Testis (tissue), 2 donors: Measurements from ENCODE around the gene EDIL3.

Experiments used
- POLR2A ChIP-seq: fragments of 450-650 bp; IDR thresholded peaks from one replicate; pipeline ENCODE4 v1.6.1; 2017; ENCODE audit warnings: antibody characterized with exemption, mild to moderate bottlenecking, moderate library complexity
- TF ChIP-seq, protein P1 (sequence below), 3 experiments: fragments of 450-650 bp in 2 of 3; fragments of 200-600 bp in 1 of 3; sonication (generic) in 1 of 3; IDR thresholded peaks; one replicate each; pipeline ENCODE4 v1.5.1; 2016 to 2019; ENCODE audit warnings: antibody characterized with exemption in 3 of 3, mild to moderate bottlenecking in 2 of 3, moderate library complexity in 1 of 3

DNA sequence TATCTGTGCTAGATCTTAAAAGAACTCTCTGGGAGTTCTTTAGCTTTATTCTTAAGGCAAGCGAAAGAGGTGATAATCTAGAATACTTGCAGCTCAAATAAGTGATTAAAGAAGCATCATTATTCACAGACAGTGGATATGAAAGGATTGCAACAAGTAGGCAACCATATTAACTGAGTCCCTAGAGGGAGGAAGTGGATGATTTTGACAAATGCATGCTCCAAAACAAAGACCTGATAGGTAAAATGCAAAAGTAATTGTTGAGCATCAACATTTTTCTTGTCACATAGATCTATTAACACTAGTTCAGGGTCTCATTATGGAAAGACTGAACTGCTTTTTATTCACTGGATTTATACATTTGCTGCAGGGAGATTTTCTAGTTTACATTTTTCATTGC lies 109.1 kb downstream of the EDIL3 start:
- TF ChIP-seq, protein P1, sequence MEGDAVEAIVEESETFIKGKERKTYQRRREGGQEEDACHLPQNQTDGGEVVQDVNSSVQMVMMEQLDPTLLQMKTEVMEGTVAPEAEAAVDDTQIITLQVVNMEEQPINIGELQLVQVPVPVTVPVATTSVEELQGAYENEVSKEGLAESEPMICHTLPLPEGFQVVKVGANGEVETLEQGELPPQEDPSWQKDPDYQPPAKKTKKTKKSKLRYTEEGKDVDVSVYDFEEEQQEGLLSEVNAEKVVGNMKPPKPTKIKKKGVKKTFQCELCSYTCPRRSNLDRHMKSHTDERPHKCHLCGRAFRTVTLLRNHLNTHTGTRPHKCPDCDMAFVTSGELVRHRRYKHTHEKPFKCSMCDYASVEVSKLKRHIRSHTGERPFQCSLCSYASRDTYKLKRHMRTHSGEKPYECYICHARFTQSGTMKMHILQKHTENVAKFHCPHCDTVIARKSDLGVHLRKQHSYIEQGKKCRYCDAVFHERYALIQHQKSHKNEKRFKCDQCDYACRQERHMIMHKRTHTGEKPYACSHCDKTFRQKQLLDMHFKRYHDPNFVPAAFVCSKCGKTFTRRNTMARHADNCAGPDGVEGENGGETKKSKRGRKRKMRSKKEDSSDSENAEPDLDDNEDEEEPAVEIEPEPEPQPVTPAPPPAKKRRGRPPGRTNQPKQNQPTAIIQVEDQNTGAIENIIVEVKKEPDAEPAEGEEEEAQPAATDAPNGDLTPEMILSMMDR (IDR thresholded peaks at IDR 0.05) = no peak
- no peak for TF ChIP-seq POLR2A
